Keratinocyte (primary cell): ENCODE data around the gene TRMT1. TPM values are rescaled to one million over a fixed set of nuclear protein-coding genes. Genes with fewer than 3 reads are reported as not detected.

Experiments used
- DNase-seq: peaks from one replicate; pipeline ENCODE4 v3.0.0-alpha.2; 2011; ENCODE audit warnings: low read depth, missing footprints, low spot score
- FAIRE-seq: peaks from 2 replicates; lab custom pipeline; 2011; peaks lifted over from hg19 to GRCh38; lab: Jason Lieb, UNC
- H2AFZ ChIP-seq: 2 replicates; pipeline ENCODE4 v1.6.0; 2012; ENCODE audit warnings: low read length, control low read depth, inconsistent platforms; ENCODE audit not compliant: control insufficient read depth
- H3K27ac ChIP-seq: 2 replicates; pipeline ENCODE4 v1.5.1; 2011; ENCODE audit warnings: low read length; ENCODE audit not compliant: control insufficient read depth, insufficient read depth
- H3K27me3 ChIP-seq: 3 replicates; pipeline ENCODE4 v1.6.0; 2011; ENCODE audit warnings: low read length; ENCODE audit not compliant: control insufficient read depth, insufficient read depth; ENCODE audit errors: extremely low read depth
- H3K36me3 ChIP-seq, 2 experiments: 2 replicates in 1 of 2; 3 replicates in 1 of 2; pipeline ENCODE4 v1.5.1; 2011; ENCODE audit warnings: low read length in 2 of 2, mild to moderate bottlenecking in 1 of 2; ENCODE audit not compliant: control insufficient read depth in 2 of 2, insufficient read depth in 2 of 2; ENCODE audit errors: extremely low read depth in 1 of 2
- H3K4me1 ChIP-seq: 3 replicates; pipeline ENCODE4 v1.5.1; 2011; ENCODE audit warnings: low read length; ENCODE audit not compliant: control insufficient read depth, insufficient read depth; ENCODE audit errors: extremely low read depth
- H3K4me2 ChIP-seq: 3 replicates; pipeline ENCODE4 v1.6.0; 2011; ENCODE audit warnings: low read depth, low read length; ENCODE audit not compliant: control insufficient read depth, insufficient read depth; ENCODE audit errors: extremely low read depth
- H3K4me3 ChIP-seq, 3 experiments: fragments of 200-600 bp in 1 of 3; sonication (generic) in 1 of 3; 2 replicates in 2 of 3; 3 replicates in 1 of 3; pipeline ENCODE4 v1.5.1; 2011 to 2016; ENCODE audit warnings: low read length in 3 of 3, mild to moderate bottlenecking in 3 of 3, control low read depth in 2 of 3, inconsistent platforms in 1 of 3, low read depth in 1 of 3, mixed read lengths in 1 of 3, mixed run types in 1 of 3, moderate library complexity in 1 of 3; ENCODE audit not compliant: control insufficient read depth in 2 of 3, insufficient read depth in 2 of 3; ENCODE audit errors: extremely low read depth in 1 of 3
- H3K79me2 ChIP-seq: 2 replicates; pipeline ENCODE4 v1.6.0; 2012; ENCODE audit warnings: low read length; ENCODE audit not compliant: control insufficient read depth, insufficient read depth
- H3K9ac ChIP-seq: 3 replicates; pipeline ENCODE4 v1.6.0; 2011; ENCODE audit warnings: low read length; ENCODE audit not compliant: control insufficient read depth, insufficient read depth; ENCODE audit errors: extremely low read depth
- H3K9me1 ChIP-seq: 3 replicates; pipeline ENCODE4 v1.6.0; 2011; ENCODE audit warnings: low read length; ENCODE audit not compliant: control insufficient read depth, insufficient read depth; ENCODE audit errors: extremely low read depth
- H3K9me3 ChIP-seq: 2 replicates; pipeline ENCODE4 v1.5.1; 2012; ENCODE audit warnings: low read depth, low read length; ENCODE audit not compliant: control insufficient read depth
- H4K20me1 ChIP-seq: 3 replicates; pipeline ENCODE4 v1.6.0; 2011; ENCODE audit warnings: low read length; ENCODE audit not compliant: control insufficient read depth, insufficient read depth; ENCODE audit errors: extremely low read depth
- EZH2 ChIP-seq: IDR thresholded peaks from one replicate; pipeline ENCODE4 v1.6.1; 2012; ENCODE audit warnings: inconsistent platforms, mild to moderate bottlenecking, low read length, moderate library complexity
- dilution Hi-C: fragments of 300-500 bp; cut with MboI; formaldehyde crosslinking; loops from one replicate; pipeline ENCODE4 v1.7.0; 2020; ENCODE audit warnings: low sequenced_read_pairs; ENCODE audit not compliant: extremely low pct_ligation_motif_present
- polyA plus RNA-seq, 5 experiments: library from polyadenylated mRNA; depleted of rRNA in 3 of 5; stranded (reverse) in 3 of 5; stranded (forward) in 1 of 5; unstranded in 1 of 5; fragments of >200 nt; gene quantifications; 1 replicate in 1 of 5; 2 replicates in 3 of 5; 3 replicates in 1 of 5; pipeline versions ENCODE4 v1.2.1 to v1.2.3, GENCODE V29; 2011 to 2012; ENCODE audit warnings: missing spikeins in 2 of 5, low read depth in 1 of 5, low replicate concordance in 1 of 5
- TF ChIP-seq, protein P1 (sequence below), 3 experiments: IDR thresholded peaks in 1 of 3; conservative IDR thresholded peaks in 1 of 3; optimal IDR thresholded peaks in 1 of 3; 2 replicates in 2 of 3; 3 replicates in 1 of 3; pipeline versions ENCODE3 to v1.5.1; 2011; ENCODE audit warnings: low read length in 3 of 3, mild to moderate bottlenecking in 3 of 3, moderate library complexity in 2 of 3, control low read depth in 1 of 3, inconsistent platforms in 1 of 3; ENCODE audit not compliant: insufficient read depth in 2 of 3; ENCODE audit errors: extremely low read depth in 1 of 3

The TRMT1 gene
- polyA plus RNA-seq, 1 donor (not counting 4 experiments of a cell fraction or from before 2014, with no cell fraction given) = 30.9 TPM

DNA sequence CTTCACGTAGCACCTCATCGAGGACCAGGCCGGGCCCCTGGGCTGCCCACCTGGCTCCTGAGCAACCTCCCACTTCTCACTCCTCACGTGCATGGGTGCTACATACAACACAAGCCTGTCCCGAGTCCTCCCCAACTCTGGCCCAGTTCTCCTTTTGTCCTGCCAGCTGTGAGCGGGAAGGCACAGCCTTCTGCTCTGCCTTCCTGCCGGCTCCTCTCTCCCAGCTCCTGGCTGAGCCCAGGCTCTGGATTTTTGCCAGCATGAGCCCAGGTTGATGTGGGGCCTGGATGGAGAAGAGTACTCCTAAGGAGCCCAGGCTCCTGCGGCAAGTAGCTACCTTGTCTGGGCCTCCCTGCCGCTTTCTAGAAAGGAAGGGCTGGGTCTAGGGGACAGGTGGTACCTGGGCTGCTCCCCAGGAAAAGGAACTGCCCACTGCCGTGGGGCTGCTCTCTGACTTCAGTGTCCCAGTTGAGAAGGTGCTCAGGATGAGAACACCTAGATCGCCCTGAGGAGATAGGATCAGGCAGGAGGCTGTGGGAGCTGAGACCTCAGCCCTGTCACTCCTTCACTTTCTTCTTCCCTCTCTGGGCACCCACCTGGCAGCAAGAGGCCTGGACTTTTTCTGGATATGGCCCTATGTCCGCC lies 37.5 kb downstream of the TRMT1 start:
- Histone ChIP-seq H3K4me2 (peak overlapping the region; percentile 22), H2AFZ (no peak overlapping the region), H3K36me3 (peaks cover 14 to 30% of the 10 kb centered on the region in 2 experiments), H3K79me2 (no peaks in the 10 kb centered on the region), H3K27me3 (no peaks in the 10 kb centered on the region), H4K20me1 (no peaks in the 10 kb centered on the region), H3K9ac (no peak overlapping the region), H3K9me3 (no peaks in the 10 kb centered on the region), H3K4me3 (no peak overlapping the region), H3K4me1 (peaks cover 16% of the 10 kb centered on the region), H3K9me1 (no peaks in the 10 kb centered on the region), H3K27ac (no peak overlapping the region)
- dilution Hi-C loops = no loop called here
- FAIRE-seq = peak; percentile 13
- no peak for DNase-seq
- no peak for TF ChIP-seq EZH2
- TF ChIP-seq, protein P1, sequence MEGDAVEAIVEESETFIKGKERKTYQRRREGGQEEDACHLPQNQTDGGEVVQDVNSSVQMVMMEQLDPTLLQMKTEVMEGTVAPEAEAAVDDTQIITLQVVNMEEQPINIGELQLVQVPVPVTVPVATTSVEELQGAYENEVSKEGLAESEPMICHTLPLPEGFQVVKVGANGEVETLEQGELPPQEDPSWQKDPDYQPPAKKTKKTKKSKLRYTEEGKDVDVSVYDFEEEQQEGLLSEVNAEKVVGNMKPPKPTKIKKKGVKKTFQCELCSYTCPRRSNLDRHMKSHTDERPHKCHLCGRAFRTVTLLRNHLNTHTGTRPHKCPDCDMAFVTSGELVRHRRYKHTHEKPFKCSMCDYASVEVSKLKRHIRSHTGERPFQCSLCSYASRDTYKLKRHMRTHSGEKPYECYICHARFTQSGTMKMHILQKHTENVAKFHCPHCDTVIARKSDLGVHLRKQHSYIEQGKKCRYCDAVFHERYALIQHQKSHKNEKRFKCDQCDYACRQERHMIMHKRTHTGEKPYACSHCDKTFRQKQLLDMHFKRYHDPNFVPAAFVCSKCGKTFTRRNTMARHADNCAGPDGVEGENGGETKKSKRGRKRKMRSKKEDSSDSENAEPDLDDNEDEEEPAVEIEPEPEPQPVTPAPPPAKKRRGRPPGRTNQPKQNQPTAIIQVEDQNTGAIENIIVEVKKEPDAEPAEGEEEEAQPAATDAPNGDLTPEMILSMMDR (optimal IDR thresholded peaks at IDR 0.05 in 1 of 3, IDR thresholded peaks at IDR 0.05 in 1 of 3, conservative IDR thresholded peaks at IDR 0.05 in 1 of 3; ENCODE audit: extremely low read depth in 1 of 3, insufficient read depth in 2 of 3, low read length in 3 of 3) = no peak

DNA sequence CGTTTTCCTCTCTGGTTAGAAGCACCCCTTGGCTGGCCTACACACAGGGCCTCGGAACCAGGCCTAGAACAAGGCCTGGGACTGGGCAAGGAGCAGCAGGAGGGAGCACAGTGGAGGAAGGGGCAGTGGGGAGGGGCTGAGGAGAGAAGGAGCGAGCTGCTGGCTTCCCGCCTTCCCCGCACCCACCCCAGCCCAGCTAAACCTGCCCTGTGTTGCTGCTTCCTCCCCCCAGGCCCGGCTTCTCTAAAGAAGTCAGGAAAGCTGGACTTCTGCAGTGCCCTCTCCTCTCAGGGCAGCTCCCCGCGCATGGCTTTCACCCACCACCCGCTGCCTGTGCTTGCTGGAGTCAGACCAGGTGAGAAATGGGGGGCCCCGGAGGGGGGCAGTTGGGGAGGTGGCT lies 38.2 kb downstream of the TRMT1 start:
- Histone ChIP-seq H3K9me3 (no peaks in the 10 kb centered on the region), H2AFZ (no peak overlapping the region), H3K27ac (no peak overlapping the region), H3K4me1 (peaks cover 16% of the 10 kb centered on the region), H3K4me2 (no peak overlapping the region), H3K27me3 (no peaks in the 10 kb centered on the region), H3K4me3 (no peak overlapping the region), H3K36me3 (peaks cover 16 to 35% of the 10 kb centered on the region in 2 experiments), H4K20me1 (no peaks in the 10 kb centered on the region), H3K9ac (no peak overlapping the region), H3K79me2 (no peaks in the 10 kb centered on the region), H3K9me1 (no peaks in the 10 kb centered on the region)
- dilution Hi-C loops = no loop called here
- TF ChIP-seq, protein P1 (optimal IDR thresholded peaks at IDR 0.05 in 1 of 3, IDR thresholded peaks at IDR 0.05 in 1 of 3, conservative IDR thresholded peaks at IDR 0.05 in 1 of 3; ENCODE audit: extremely low read depth in 1 of 3, insufficient read depth in 2 of 3, low read length in 3 of 3) = no peak
- no peak for FAIRE-seq
- DNase-seq = no peak
